ENCODE data around the gene TAB3.

Gene TAB3

GRCh38 chrX:30895370-30895769, 6.3 kb upstream of the TAB3 start:
- DNase-seq (ENCODE audit: low read depth), result no peak
- TF ChIP-seq MYC (IDR thresholded peaks at IDR 0.05; ENCODE audit: low read depth, low read length) (no peak), CTCF (IDR thresholded peaks at IDR 0.05; ENCODE audit: low read depth, low read length) (no peak)
- no peak overlapping the region for H3K4me3 ChIP-seq (ENCODE audit: low read depth, low read length)

GRCh38 chrX:30893206-30893605, 4.2 kb upstream of the TAB3 start:
- TF ChIP-seq CTCF (IDR thresholded peaks at IDR 0.05; ENCODE audit: low read depth, low read length), result no peak
- TF ChIP-seq MAX (IDR thresholded peaks at IDR 0.05; ENCODE audit: low read depth, low read length), result no peak
- no peak for TF ChIP-seq MYC (IDR thresholded peaks at IDR 0.05; ENCODE audit: low read depth, low read length)
- TF ChIP-seq POLR2A (IDR thresholded peaks at IDR 0.05; ENCODE audit: extremely low read depth, insufficient read length), result no peak
- no peak for DNase-seq (ENCODE audit: low read depth)
- H3K4me3 ChIP-seq (ENCODE audit: low read depth, low read length), result no peak overlapping the region

GRCh38 chrX:30892591-30892990, 3.5 kb upstream of the TAB3 start:
- no peak for DNase-seq (ENCODE audit: low read depth)
- TF ChIP-seq MYC (IDR thresholded peaks at IDR 0.05; ENCODE audit: low read depth, low read length), result no peak
- H3K4me3 ChIP-seq (ENCODE audit: low read depth, low read length), result no peak overlapping the region

- peak overlapping the region; percentile 68 for H3K4me3 ChIP-seq (ENCODE audit: low read depth, low read length)
- TF ChIP-seq CTCF (IDR thresholded peaks at IDR 0.05; ENCODE audit: low read depth, low read length), result no peak
- no peak for TF ChIP-seq MYC (IDR thresholded peaks at IDR 0.05; ENCODE audit: low read depth, low read length)
- TF ChIP-seq MAX (IDR thresholded peaks at IDR 0.05; ENCODE audit: low read depth, low read length), result no peak
- peak; percentile 8 for TF ChIP-seq POLR2A (IDR thresholded peaks at IDR 0.05; ENCODE audit: extremely low read depth, insufficient read length)
- no peak for DNase-seq (ENCODE audit: low read depth)
These were observed 418 bp downstream of the TAB3 start for GRCh38 chrX:30888526-30889146.

- H3K4me3 ChIP-seq (ENCODE audit: low read depth, low read length), result peak overlapping the region; percentile 68
- TF ChIP-seq POLR2A (IDR thresholded peaks at IDR 0.05; ENCODE audit: extremely low read depth, insufficient read length) (no peak), MAX (IDR thresholded peaks at IDR 0.05; ENCODE audit: low read depth, low read length) (no peak), MYC (IDR thresholded peaks at IDR 0.05; ENCODE audit: low read depth, low read length) (no peak), CTCF (IDR thresholded peaks at IDR 0.05; ENCODE audit: low read depth, low read length) (no peak)
- DNase-seq (ENCODE audit: low read depth), result no peak
These were observed 1.3 kb downstream of the TAB3 start for GRCh38 chrX:30887721-30888120.

- no peak overlapping the region for H3K4me3 ChIP-seq (ENCODE audit: low read depth, low read length)
- no peak for TF ChIP-seq MAX (IDR thresholded peaks at IDR 0.05; ENCODE audit: low read depth, low read length)
- no peak for TF ChIP-seq POLR2A (IDR thresholded peaks at IDR 0.05; ENCODE audit: extremely low read depth, insufficient read length)
- TF ChIP-seq MYC (IDR thresholded peaks at IDR 0.05; ENCODE audit: low read depth, low read length), result no peak
- TF ChIP-seq CTCF (IDR thresholded peaks at IDR 0.05; ENCODE audit: low read depth, low read length), result no peak
- no peak for DNase-seq (ENCODE audit: low read depth)
These were observed 1.8 kb downstream of the TAB3 start for GRCh38 chrX:30887288-30887687.
